ENCODE results near the gene B4GALNT4. TPM values are rescaled to one million over a fixed set of nuclear protein-coding genes. Genes with fewer than 3 reads are reported as not detected.
"Not testable (repeated sequence)": the region's sequence is repeated elsewhere in the genome, so short reads cannot be mapped to it uniquely, and the experiment has no call there.

The B4GALNT4 gene
- total RNA-seq, 1 experiment from 2014 or later: 0.75 TPM

DNA sequence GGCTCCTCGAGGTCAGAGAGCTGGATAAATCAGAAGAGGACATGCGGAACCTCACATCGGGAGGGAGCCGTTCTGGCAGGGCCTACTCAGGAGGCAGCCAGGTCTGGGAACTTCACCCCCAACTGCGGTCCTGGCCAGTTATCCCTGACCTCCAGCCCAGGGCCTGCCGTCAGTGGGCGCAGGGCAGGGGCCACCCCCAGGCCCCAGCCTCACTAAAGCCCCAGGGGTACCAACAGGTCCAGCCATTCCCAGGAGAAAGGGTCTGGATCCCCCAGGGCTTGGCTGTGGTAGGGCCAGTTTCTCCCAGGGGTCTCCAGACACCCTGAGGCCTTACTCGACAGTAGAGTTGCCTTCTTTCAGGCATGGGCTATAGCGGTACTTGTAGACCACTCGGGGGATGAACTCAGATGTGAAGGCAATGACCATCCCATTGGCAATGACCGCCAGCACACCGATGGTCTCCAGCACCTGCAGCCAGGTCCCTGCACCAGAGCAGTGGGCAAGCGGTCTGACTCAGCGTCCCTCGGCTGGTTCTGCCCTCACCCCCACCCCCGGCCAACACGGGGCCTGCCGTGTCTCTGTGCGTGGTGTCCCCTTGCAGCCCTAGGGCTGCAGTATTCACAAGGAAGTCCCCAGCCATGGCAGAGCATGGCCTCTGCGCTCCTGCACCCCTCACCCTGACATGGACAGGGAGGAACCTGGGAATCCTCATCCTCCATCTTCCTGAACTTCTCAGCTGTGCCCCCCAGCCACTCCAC lies 50.1 kb downstream of the B4GALNT4 start:
- no peak for DNase-seq (ENCODE audit: low read depth)

DNA sequence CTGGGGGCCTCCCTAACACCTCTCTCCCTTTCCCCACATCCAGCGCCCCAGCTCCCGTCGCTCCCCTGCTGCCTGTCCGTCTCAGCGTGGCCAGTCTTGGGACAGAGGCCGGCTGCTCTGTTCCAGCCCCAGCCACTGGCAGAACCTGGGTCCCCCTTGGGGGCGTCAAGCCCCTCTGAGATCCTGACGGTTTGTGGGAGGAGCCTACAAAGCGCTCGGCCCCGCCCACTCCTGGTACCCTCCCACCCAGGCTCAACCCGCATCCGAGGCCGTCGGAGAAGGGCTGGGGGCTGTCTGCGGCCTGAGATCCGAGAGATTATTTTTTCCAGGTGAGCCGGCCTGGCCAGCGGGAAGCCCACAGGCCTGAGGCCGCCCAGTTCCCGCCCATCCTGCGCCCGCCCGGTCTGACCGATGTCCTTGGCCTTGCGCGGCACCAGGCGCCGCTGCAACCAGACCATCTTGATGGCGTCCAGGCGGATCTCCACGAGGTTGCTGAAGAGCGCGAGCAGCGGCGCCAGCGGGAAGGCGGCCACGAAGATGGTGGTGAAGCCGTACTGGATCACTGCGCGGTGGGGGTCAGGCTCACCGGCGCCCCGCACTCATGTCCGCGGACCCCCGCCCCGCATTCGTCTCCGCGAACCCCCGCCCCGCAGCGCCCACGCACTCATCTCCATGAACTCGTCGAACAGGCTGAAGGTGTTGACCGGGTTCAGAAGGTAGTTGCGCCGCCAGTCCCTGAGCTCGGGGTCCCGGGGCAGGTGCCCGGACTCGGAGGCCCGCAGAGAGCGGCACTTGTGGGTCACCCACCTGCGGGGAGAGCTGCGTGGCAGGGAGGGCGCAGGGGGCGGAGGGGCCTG lies 51.0 kb downstream of the B4GALNT4 start:
- no peak for DNase-seq (ENCODE audit: low read depth)

DNA sequence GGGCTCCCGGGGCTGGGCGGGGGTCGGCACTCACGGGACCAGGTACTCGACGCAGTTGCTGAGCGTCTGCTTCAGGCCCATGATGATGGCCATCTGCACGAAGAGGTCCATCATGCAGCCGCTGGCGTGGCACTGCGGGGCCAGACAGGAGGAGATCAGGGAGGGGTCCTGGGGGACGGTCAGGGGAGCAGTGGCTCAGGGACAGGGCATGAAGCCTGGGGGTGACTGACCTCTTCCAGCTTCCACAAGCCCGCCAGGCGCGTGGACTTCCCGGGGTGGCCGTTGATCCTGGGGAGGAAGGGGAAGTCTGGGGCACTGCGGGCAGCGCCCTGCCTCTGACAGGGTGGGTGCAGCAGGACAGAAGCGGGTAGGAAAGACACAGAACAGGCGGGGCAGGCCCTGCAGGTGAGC lies 51.6 kb downstream of the B4GALNT4 start:
- no peak for DNase-seq (ENCODE audit: low read depth)

DNA sequence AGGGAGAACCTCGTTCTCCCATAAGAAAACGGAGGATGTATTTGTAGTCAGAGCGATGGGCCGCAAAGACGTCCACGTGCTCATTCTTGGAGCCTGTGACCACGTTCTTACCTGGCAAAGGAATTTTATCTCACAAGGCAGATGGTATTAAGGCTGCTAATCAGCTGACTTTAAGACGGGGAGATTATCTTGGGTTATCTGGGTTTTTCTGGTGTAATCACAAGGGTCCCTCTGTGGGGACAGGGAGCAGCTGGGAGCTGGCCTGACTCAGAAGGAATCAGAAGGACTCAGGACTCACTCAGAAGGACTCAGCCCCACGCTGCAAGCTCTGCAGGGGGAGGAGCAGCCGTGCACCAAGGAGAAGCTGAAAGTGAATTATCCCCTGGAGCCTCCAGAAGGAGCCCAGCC lies 53.0 kb downstream of the B4GALNT4 start:
- DNase-seq (ENCODE audit: low read depth): no peak

DNA sequence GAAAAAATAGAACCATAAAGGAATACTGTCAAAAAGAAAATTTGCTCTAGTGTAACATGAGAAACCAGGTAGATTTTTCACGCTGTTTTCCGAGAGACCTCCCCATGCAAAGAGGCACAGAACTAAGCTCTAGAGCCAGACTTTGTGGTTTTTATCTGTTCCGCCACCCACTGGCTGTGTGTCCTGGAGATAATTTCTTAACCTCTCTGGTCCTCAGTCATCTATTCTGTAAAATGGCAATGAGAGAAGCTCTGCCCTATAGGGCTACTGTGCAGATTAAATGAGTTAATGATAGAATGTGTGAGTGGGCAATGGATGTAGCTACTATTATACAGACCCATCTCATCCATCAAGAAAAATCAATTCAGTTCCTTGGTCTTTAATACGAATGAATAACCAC lies 54.9 kb downstream of the B4GALNT4 start:
- DNase-seq (ENCODE audit: low read depth): no peak

DNA sequence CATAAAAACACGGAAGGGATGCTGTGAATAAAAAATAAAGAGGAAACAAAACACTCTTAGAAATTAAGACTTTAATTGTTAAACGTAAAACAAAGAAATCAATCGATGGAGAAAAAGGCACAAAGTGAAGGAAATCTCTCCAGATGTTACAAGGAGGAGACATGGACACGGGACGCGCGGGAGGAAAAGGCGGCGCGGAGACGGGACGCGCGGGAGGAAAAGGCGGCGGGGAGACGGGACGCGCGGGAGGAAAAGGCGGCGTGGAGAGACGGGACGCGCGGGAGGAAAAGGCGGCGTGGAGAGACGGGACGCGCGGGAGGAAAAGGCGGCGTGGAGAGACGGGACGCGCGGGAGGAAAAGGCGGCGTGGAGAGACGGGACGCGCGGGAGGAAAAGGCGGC lies 55.5 kb downstream of the B4GALNT4 start:
- not testable (repeated sequence) for DNase-seq (ENCODE audit: low read depth)

DNA sequence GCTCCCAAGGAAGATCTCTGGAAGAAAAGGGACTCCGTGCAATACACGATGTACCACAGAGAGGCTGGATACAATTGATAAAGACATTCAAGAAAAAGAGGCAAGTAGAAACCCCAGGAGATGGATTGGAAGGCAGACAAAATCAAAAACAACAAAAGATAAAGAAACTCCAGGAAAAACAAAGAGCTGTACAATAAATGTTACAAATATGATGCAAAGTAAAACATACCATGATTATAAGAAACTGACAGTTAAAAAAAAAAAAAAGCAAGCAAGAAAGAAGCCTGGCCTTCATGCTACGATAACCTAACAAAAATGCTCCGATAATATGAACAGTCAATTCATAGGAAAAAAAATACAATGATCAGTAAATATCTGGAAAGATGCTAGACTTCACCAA lies 56.0 kb downstream of the B4GALNT4 start:
- no peak for DNase-seq (ENCODE audit: low read depth)

DNA sequence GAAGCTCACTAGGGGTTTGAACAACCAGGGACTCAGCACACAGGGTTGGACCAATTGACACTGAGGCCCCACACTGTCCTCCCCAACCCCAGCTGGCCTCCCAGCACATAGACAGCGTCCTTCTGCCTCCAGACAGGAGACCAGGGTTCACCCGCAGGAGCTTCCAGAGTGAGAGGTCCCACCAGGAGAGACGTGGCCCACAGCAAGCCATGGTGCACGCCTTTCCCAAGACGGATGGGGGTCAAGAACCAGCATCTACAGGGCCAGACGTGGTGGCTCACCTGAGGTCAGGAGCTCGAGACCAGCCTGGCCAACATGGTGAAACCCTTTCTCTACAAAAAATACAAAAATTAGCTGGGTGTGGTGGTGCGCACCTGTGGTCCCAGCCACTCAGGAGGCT lies 57.6 kb downstream of the B4GALNT4 start:
- DNase-seq (ENCODE audit: low read depth): no peak

DNA sequence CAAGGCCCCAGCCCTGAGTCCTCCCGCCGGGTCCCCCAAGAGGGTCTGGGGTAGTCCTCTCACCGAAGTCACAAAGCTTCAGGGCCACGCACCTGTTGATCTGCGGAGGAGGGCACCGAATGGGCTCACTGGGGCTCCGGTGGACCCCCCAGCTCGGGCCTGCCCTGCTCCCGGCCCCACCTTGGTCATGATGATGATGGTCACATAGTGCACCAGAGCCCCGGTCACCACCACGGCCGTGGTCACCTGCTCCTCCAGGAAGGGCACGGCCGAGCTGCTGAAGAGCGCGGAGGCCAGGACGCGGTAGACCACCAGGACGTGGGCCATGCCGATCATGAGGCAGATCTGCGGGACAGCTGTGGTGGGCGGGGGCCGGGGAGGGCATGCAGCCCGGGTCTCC lies 59.0 kb downstream of the B4GALNT4 start:
- no peak for DNase-seq (ENCODE audit: low read depth)

DNA sequence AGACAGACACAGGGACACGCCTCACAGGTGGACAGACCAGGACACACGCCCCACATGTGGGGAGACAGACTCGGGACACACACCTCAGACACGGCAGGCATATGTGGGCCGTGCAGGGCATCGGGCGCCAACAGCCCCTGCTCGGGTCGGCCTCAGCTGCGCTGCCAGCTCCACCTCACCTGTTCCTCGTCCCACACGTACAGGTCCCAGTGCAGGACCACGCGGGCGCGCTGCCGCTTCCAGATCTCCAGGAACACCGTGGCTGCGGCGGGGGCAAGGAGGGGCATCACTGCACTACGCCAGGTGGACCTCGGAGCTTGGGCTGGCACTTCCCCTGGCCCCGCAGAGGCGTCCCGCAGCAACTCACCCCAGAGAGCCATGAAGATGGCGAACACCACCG lies 60.1 kb downstream of the B4GALNT4 start:
- DNase-seq (ENCODE audit: low read depth): no peak

DNA sequence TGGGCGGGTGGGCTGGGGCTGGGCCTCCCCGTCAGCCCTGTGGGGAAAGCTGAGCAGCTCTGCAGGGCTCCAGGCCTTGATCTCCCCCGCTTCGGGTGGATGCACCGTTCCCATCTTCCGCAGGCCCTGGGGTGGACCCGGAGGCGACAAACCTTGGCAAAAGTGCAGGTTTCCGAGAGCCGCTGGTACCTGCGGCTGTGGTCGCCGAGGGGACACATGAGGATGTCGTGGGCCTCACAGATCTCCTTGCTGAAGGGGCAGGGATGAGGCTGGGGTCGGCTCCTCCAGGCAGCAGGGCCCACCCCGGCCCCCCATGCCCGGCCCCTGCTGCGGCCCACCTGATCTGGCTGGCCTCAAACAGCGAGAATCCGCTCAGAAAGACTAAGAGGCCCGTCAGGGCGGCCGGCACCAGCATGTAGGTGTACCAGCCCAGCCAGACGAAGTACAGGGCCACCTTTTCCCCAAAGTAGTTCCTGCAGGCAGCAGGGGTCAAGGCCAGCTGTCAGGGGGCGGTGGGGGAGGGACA lies 60.7 kb downstream of the B4GALNT4 start:
- no peak for DNase-seq (ENCODE audit: low read depth)

Other genes with a start within 250 kb of the B4GALNT4 start
- not detected in 2 replicates for gene SCGB1C1, start 176.4 kb upstream of the B4GALNT4 start, total RNA-seq (2014; rRNA removed)
- gene BET1L, start 162.1 kb upstream of the B4GALNT4 start, total RNA-seq (2014; rRNA removed): 11.1 and 17.2 TPM in 2 replicates
- 152 and 183 TPM in 2 replicates for gene RIC8A, start 161.8 kb upstream of the B4GALNT4 start, total RNA-seq (2014; rRNA removed)
- gene SIRT3, start 133.2 kb upstream of the B4GALNT4 start, total RNA-seq (2014; rRNA removed): 7.9 and 8.6 TPM in 2 replicates
- gene PSMD13, start 132.5 kb upstream of the B4GALNT4 start, total RNA-seq (2014; rRNA removed): 122 and 135 TPM in 2 replicates
- gene NLRP6, start 91.1 kb upstream of the B4GALNT4 start, total RNA-seq (2014; rRNA removed): not detected in 2 replicates
- gene PGGHG, start 80.4 kb upstream of the B4GALNT4 start, total RNA-seq (2014; rRNA removed): 5.2 and 7.6 TPM in 2 replicates
- gene IFITM5, start 70.0 kb upstream of the B4GALNT4 start, total RNA-seq (2014; rRNA removed): not detected in 2 replicates
- gene IFITM2, start 61.7 kb upstream of the B4GALNT4 start, total RNA-seq (2014; rRNA removed): 15.6 and 21.9 TPM in 2 replicates
- 0.32 and 3.2 TPM in 2 replicates for gene IFITM1, start 55.5 kb upstream of the B4GALNT4 start, total RNA-seq (2014; rRNA removed)
- 43.4 and 63.7 TPM in 2 replicates for gene IFITM3, start 48.6 kb upstream of the B4GALNT4 start, total RNA-seq (2014; rRNA removed)
- gene PKP3, start 24.7 kb downstream of the B4GALNT4 start, total RNA-seq (2014; rRNA removed): 3.7 and 4.7 TPM in 2 replicates
- gene SIGIRR, start 45.5 kb downstream of the B4GALNT4 start, total RNA-seq (2014; rRNA removed): 5.5 and 5.8 TPM in 2 replicates
- gene ANO9, start 72.5 kb downstream of the B4GALNT4 start, total RNA-seq (2014; rRNA removed): not detected in 2 replicates
- 40.7 and 51.2 TPM in 2 replicates for gene PTDSS2, start 80.8 kb downstream of the B4GALNT4 start, total RNA-seq (2014; rRNA removed)
- 287 and 315 TPM in 2 replicates for gene RNH1, start 137.7 kb downstream of the B4GALNT4 start, total RNA-seq (2014; rRNA removed)
- 58.1 and 70.7 TPM in 2 replicates for gene HRAS, start 166.1 kb downstream of the B4GALNT4 start, total RNA-seq (2014; rRNA removed)
- gene LRRC56, start 168.0 kb downstream of the B4GALNT4 start, total RNA-seq (2014; rRNA removed): 0.17 and 0.19 TPM in 2 replicates
- 0.46 and 1.3 TPM in 2 replicates for gene LMNTD2, start 191.2 kb downstream of the B4GALNT4 start, total RNA-seq (2014; rRNA removed)
- 6.2 and 8.8 TPM in 2 replicates for gene RASSF7, start 191.5 kb downstream of the B4GALNT4 start, total RNA-seq (2014; rRNA removed)
- gene PHRF1, start 207.0 kb downstream of the B4GALNT4 start, total RNA-seq (2014; rRNA removed): 35.6 and 36.2 TPM in 2 replicates
- gene IRF7, start 246.5 kb downstream of the B4GALNT4 start, total RNA-seq (2014; rRNA removed): 10.7 and 12.5 TPM in 2 replicates

Measured in LHCN-M2 (cell line).